ENCODE results near the gene DUSP11.

The DUSP11 gene

GRCh38 chr2:73716543-73717250 is 63.2 kb downstream of the DUSP11 start:
- FAIRE-seq = no peak

GRCh38 chr2:73714091-73714490 is 65.8 kb downstream of the DUSP11 start:
- no peak for FAIRE-seq

Data from endometrium (tissue), 2 donors.